A549 treated with AZD2906 at 1 μM for 4 hours (cell line): Measurements from ENCODE around the gene PDCD1. TPM values are rescaled to one million over a fixed set of nuclear protein-coding genes. Genes with fewer than 3 reads are reported as not detected.

ENCODE experiments used
- total RNA-seq: library from RNA; stranded (reverse); fragments of 200-300 nt; extraction: Qiagen RNA extraction; gene quantifications from 5 replicates; pipeline ENCODE4 v1.2.3, GENCODE V29; 2022

Gene PDCD1
- total RNA-seq, result 0.02 TPM in 1 of 5 replicates, not detected in the others

DNA sequence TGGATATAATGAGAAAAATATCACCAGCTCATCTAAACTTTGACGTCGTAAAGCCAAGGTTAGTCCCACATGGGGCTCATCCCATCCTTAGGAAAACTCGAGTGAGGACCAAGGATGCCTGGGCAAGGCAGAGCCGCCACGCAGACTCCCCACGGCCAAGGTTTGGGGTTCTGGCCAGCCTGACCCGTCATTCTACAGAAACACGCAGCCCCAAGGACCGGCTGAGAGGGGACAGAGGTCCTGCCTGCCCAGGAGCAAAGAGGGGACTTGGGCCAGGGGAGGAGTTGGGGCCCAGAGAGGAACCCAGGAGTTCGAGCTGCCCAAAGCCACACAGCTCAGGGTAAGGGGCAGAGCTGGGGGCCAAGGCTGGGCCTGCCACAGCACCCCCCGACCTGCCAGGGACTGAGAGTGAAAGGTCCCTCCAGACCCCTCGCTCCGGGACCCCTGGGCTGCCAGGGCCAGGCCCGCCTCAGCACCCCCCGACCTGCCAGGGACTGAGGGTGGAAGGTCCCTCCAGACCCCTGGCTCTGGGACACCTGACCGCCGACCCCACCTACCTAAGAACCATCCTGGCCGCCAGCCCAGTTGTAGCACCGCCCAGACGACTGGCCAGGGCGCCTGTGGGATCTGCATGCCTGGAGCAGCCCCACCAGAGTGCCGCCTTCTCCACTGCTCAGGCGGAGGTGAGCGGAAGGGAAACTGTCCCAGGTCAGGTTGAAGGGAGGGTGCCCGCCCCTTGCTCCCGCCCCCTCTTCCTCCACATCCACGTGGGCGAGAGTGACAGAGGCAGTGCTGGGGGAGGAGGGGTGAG, at the start of gene PDCD1:
PDCD1 (minus strand) TSS at position 689 of the 811 bp plus-strand sequence; CDS start at position 633, 56 bp downstream.

DNA sequence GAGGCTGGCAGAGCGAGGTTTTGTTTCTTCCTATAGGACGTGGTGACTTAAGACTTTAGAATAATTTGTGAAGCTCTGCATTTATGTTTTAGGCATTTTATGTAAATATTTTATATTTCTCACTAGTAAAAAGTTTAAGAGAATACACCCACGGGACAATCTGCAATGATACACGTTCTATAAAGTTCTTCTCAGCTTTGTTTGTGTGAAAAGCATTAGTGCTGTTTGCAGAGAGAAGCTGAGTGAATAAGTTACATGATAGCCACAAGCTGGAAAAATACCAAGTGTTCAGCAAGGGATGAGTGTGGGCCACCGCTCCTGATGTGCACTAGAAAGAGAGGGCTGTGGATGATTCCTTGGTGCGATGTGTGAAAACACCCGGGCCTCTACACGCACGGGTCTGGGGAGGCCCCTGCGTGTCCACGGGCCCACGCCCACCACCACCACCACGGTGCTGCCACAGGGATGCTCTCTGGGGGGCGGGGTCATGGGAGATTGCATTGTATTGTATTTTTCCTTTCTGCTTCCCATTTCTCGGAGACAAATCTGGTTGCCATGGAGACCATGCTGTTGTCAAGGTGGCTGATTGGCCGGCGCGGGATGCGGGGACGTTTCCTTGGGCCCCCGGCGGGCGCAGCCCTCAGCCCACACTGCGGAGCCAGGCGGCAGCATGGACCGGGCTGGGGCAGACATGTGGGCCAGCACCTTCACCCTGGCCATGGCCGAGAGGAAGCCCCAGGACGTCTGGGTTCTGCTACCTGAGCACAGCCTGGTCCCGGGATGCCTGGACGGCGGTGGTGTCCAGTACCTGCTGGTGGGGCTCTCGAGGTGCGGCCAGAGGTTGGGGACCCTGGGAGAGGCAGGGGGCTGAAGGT, 10.6 kb upstream of the PDCD1 start, which contains the start of gene RTP5:
RTP5 (plus strand) TSS at position 643 of the 875 bp plus-strand sequence; CDS start at position 671, 28 bp downstream.

DNA sequence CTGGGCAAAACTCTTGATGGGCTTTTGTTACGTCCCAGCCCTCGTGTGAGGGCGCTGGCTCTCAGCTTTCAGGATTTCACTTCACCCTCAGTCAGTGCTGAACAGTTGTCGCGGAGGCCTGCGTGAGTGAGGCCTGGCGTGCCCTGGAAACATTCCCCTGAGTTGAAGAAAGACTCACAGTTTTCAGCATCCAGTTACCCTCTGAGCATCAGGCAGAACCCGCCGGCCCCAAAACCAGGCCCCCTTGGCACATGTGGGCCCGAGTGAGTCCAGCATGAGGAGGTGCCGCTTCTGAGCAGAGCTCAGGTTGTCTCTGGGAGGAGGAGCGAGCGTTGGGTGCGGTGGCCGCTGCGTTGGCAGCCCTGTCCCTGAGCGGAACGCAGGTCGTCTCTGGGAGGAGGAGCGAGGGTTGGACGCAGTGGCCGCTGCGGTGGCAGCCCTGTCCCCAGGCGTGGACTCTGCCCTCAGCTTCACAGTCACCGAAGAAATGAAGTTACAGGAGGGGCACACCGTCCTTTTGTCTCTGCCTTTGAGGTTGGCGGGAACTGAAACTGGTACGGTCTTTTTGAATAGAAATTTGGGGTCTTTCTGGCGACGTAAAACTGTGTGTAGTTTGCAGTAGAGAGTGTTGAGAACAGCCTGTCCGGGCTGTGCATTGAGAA, 49.8 kb downstream of the PDCD1 start, which contains the start of gene NEU4:
NEU4 (plus strand) TSS at position 473 of the 662 bp plus-strand sequence. CDS start 5,292 bp downstream, outside the sequence.

Other genes with a start within 250 kb of the PDCD1 start
- 60.4 to 82.6 TPM (median 76.5 TPM) in 5 replicates for gene THAP4, start 221.7 kb downstream of the PDCD1 start, total RNA-seq
- 47.1 to 71.6 TPM (median 48.4 TPM) in 5 replicates for gene ATG4B, start 221.2 kb downstream of the PDCD1 start, total RNA-seq
- 120 to 156 TPM (median 134 TPM) in 5 replicates for gene DTYMK, start 172.1 kb downstream of the PDCD1 start, total RNA-seq
- gene ING5, start 156.9 kb downstream of the PDCD1 start, total RNA-seq, result 18.8 to 25.8 TPM (median 21.4 TPM) in 5 replicates
- gene D2HGDH, start 124.3 kb downstream of the PDCD1 start, total RNA-seq, result 6.0 to 10.3 TPM (median 9.1 TPM) in 5 replicates
- 0.11 to 0.37 TPM (median 0.25 TPM) in 5 replicates for gene GAL3ST2, start 82.1 kb downstream of the PDCD1 start, total RNA-seq
- gene NEU4, start 49.7 kb downstream of the PDCD1 start, total RNA-seq, result 0.13 to 0.40 TPM (median 0.21 TPM) in 5 replicates
- not detected in 5 replicates for gene RTP5, start 10.8 kb upstream of the PDCD1 start, total RNA-seq